Kasumi-1 (cell line): Measurements from ENCODE around the gene PROK1.
A peak's percentile ranks its signal among the peaks of the same experiment; 100 is the strongest.

Experiments used
- DNase-seq, 2 experiments: peaks; one replicate each; lab custom pipeline; 2025; lab: John Stamatoyannopoulos, UW

The PROK1 gene

GRCh38 chr1:110465038-110465813 is 14.3 kb downstream of the PROK1 start:
- DNase-seq, result no peak

- DNase-seq, result no peak
Measured at GRCh38 chr1:110465814-110466380, 14.9 kb downstream of the PROK1 start.

DNA sequence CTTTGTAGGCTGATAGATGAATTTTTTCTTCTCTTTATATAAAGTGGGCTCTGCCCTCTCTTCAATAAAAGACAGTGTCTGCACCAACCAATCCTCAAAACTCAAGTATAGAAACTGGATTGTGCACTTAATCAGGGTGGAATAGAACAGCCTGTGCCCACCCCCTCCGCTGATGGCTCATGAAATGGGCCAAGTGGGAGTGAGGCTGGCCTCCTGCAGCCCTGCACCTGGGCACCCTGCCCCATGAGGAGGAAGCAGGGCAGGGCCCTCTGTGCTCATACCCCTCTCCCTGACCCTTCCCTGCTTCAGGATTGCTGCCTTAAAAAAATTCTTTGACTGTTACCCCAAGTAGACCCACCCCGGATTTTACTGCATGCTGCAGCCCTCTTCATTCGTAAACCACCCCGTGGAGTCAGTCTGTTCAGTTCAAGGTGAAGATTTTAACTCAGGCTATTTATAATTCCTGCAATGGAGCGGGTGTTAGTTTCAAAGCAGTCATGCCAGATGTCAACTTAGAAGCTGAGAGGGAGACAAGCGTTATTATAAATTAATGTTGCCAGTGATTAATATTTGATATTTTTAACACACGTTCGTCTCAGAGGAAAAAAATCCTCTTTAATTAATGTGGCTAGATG is 15.8 kb downstream of the PROK1 start:
- DNase-seq, result no peak

DNA sequence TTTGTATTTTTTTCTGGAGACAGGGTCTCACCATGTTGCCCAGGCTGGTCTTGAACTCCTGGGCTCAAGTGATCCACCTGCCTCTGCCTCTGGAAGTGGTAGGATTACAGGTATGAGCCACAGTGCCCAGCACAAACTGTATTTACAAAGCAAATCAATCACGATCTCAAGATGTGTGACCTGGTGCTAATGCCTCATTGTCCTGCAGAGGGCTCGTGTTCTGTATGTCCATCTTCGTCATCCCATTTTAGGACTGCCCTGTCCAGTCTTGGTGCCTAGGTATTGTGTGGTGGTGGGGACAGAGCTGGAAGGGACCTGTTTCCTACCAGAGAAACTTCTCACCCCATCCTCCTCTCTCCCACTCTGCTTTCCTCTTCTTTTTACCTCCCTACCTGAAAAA is 20.2 kb downstream of the PROK1 start:
- no peak for DNase-seq

GRCh38 chr1:110472546-110472945 is 21.6 kb downstream of the PROK1 start:
- DNase-seq, result no peak

GRCh38 chr1:110474444-110474843 is 23.5 kb downstream of the PROK1 start:
- no peak for DNase-seq

DNA sequence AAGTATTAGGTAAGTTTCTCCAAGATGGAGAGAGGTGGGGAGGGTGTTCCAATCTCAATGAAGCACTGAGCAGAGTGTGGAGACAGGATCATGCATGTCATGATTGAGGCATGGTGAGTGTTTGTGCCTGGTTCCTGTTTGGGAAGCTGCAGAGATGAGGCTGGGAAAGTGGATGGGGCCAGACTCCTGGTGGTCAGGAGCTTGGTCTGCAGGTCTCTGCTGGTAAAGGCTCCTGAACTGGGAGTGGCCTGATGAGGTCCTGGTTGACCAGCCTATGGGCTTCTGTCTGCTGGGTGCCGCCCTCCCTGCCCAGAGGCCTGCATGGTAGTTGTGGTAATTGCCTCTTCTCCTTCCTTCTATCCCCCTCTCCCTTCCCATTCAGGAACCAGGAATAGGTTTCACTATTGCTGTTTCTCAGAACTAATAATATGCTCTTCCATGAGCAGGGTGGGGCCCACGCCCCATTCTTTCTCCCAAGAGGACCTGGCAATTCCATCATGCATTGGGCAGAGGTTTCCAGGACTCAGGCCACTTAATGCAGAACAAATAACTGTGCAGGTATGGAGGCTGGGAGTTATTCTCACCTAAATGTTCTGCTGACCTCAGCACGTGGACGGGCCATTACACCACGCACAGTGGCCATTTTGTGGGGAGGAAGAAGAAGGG is 24.5 kb downstream of the PROK1 start:
- no peak for DNase-seq

- no peak for DNase-seq
Measured at GRCh38 chr1:110476028-110476765, 25.2 kb downstream of the PROK1 start.

GRCh38 chr1:110477041-110477440 is 26.1 kb downstream of the PROK1 start:
- no peak for DNase-seq

GRCh38 chr1:110477445-110477957 is 26.6 kb downstream of the PROK1 start:
- peak in 1 of 2 experiments; percentile 14 for DNase-seq

DNA sequence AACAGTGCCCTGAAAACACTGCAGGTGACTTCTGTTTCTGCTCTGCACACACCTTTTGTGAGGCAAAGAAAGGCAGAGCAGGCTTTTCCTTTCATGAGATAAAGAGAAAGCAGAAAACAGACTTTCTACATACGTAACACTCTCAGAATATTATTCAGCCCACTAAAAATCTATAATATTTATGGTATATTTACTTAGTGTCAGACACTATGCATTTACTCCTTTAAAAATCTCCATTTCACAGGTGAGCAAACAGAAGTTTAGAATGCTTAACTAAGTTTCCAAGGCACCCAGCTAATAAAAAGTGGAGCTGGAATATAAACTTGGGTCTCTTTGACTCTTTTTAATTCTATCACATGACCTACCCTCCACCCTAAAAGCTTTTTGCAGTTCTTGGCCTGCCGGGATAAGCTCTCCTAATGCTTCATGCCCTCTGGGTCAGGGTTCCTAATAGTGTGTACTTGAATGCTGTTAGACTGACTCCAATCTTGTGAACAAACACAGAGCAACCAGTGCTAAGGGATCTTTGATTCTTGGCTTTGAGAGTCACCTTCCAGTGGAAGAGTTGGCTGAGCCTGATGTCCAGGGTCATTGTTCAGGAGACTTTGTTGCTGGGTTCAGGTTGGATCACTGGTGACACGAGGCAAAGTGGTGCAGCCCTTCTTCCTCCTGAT is 27.2 kb downstream of the PROK1 start:
- DNase-seq, result no peak

- DNase-seq, result no peak
Measured at GRCh38 chr1:110478886-110479285, 27.9 kb downstream of the PROK1 start.

- DNase-seq, result no peak
Measured at GRCh38 chr1:110480356-110481096, 29.6 kb downstream of the PROK1 start.

DNA sequence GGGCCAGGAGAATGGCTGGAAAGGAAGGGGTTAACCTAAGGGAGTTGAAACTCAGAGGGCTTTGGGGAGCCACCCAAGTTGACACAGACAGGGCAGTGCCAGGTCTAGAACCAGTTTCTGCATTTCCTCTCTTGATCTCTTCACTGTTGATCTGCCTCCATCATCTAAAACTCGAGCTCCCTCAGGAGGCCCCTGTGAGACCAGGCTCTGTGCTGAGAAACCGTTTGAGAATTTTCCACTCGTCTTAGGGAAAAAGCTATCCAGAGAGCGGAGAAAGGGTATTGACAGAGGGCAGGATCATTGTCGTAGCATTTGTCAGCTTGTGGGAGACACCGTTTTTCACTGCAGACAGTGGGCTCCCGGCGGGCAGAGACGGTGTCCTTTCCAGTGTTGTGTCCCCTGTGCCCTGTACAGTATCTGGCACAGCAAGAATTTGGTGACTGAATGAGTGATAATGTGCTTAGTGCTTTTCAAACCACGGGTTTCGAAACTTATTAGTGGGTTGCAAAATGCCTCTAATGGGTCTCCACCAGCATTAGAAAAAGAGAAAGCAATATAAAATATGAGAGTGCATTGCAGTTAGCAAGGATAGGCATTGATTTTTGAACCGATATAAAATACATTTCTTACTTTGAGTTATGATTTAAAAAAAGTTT is 31.1 kb downstream of the PROK1 start:
- DNase-seq, result no peak

DNA sequence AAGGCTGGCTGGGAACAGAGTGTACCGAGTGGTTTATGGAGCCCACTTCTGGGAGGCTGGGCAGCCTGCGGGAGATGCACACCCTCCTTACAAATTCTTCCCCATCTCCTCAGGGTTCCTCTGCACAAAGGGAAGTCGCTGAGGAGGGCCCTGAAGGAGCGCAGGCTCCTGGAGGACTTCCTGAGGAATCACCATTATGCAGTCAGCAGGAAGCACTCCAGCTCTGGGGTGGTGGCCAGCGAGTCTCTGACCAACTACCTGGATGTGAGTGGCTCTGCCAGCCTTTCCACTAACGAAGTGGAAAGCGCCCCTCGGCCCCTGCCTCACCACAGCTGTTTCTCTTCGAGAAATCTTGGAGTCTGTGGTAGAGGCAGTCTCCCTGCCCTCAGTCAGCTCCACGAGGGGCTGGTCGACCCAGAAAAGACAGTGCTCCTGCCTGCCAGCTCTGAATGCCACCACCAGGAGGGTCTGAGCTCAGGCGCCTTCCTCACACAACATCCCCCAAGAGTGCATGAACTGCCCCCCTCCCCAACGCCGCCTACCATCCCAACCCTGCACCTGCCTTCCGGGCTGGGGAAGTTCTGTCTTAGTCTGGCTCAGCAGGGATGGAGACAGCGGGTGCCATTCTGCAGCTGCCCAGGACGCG is 31.8 kb downstream of the PROK1 start:
- peak in 1 of 2 experiments; percentile 23 for DNase-seq

- no peak for DNase-seq
Measured at GRCh38 chr1:110483308-110483685, 32.3 kb downstream of the PROK1 start.

DNA sequence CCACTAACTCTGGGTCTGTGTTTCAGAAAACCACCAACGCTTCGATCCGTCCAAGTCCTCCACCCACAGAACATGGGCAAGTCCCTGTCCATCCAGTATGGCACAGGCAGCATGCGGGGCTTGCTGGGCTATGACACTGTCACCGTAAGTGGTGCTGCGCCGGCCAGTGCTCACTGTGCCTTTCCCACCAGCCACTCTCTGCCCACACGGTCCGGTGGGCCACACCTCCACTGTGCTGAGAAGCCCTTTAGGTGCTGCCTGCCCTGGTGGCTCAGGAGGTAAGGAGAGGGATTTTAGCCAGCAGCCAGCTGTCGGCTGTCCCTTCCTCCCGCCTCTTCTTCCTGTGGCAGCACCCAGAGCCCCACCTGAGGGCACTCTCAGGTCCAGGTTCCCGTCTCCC is 33.9 kb downstream of the PROK1 start:
- no peak for DNase-seq

- DNase-seq, result no peak
Measured at GRCh38 chr1:110485725-110486124, 34.8 kb downstream of the PROK1 start.

- DNase-seq, result no peak
Measured at GRCh38 chr1:110487726-110488125, 36.8 kb downstream of the PROK1 start.

DNA sequence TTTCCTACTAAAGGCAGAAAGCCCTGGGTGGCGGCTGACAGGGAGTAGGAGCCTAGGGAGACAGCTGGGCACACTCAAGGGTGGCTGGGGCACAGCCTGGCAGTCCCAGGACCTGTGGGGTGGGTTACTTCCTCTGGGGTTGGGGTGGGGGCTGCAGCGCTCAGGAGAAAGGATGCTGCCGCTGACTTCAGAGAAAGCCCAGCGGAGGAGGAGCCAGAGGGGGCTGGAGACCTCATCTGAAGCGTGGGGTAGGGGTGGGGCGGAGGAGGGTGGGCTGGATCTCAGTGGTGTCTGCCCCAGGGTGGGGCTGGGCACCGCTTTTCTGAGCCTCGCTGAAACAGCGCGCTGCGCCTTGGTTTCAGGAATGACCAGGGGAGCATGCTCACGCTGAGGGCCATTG is 37.2 kb downstream of the PROK1 start:
- DNase-seq, result no peak
